GM12875 (cell line): ENCODE measurements around the gene COG2.

Experiments used
- H3K4me3 ChIP-seq: one replicate; pipeline ENCODE4 v1.5.1; 2011; ENCODE audit warnings: low read depth, low read length, control low read depth
- TF ChIP-seq, protein P1 (sequence below): IDR thresholded peaks from 2 replicates; pipeline ENCODE4 v1.5.1; 2011; ENCODE audit warnings: low read depth, mild to moderate bottlenecking, control low read depth, inconsistent platforms, low read length, moderate library complexity, borderline replicate concordance; ENCODE audit not compliant: insufficient read depth

The COG2 gene

DNA sequence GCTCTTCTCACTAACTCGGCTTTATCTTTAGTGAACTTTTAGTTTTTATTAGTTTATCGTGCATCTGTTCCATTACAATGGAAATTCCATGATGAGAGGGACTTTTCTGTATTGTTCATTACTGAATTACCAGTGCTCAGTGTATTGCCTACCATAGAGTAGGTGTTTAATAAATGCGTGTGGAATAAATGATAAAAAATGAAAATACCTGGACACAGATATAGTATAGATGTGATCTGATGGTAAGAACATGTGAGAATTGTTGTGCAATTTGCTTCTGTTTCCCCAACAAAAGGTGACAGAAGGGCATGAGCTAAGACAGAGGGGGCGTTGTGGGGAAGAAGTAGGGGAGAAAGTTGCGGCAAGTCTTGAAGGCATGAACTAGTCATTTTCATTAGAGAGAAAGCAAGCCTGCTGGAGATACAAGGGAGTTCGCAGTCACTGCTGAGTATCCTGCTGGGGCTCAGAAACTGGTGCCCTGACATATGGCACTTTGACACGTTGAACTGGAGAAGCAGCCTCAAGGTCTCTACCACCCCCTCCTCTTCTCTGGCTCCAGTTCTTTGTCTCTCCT lies 5.6 kb upstream of the COG2 start:
- H3K4me3 ChIP-seq: no peak overlapping the region
- TF ChIP-seq, protein P1, sequence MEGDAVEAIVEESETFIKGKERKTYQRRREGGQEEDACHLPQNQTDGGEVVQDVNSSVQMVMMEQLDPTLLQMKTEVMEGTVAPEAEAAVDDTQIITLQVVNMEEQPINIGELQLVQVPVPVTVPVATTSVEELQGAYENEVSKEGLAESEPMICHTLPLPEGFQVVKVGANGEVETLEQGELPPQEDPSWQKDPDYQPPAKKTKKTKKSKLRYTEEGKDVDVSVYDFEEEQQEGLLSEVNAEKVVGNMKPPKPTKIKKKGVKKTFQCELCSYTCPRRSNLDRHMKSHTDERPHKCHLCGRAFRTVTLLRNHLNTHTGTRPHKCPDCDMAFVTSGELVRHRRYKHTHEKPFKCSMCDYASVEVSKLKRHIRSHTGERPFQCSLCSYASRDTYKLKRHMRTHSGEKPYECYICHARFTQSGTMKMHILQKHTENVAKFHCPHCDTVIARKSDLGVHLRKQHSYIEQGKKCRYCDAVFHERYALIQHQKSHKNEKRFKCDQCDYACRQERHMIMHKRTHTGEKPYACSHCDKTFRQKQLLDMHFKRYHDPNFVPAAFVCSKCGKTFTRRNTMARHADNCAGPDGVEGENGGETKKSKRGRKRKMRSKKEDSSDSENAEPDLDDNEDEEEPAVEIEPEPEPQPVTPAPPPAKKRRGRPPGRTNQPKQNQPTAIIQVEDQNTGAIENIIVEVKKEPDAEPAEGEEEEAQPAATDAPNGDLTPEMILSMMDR: no peak

DNA sequence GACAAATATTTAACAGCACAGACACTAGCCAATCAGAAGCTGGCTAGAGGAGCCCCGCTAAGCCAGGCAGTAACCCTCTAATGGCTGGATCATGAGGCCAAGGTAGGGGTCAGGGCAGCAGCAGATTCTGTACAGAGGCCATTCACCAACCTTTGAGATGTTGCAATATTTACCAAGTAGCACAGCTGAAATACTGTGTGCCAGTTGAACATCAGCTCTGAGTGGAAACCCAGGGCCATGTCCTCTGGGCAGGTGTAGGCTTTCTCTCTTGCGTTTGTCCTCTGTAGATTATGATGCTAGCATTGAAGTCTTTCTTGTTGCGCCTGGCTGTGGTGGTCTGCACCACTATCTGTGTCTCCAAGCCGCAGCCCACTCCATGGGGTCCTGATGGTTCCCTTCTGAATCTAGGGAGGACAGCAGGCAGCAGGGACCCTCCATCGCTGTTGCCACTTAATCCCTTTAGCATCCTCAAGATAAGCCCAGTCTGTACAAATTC lies 2.5 kb upstream of the COG2 start:
- TF ChIP-seq, protein P1: no peak
- H3K4me3 ChIP-seq: no peak overlapping the region

DNA sequence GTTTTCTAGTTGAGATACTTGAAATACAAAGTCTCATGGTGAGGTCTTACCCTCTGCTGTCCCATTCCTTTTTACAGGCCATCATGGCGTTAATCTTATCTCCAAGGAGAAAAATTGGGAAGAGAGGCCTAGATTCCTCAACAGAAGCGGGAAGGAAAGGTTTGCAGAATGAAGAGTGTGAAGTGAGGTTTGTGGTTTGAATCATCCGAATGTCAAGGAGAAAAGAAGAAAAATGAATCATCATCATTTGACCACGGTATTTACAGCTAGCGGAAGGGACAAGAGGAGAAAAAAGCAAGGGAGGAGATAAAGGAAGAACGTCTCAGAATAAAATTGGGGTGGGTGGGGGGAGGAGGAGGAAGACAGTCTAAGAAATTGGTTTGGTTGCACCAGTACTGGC lies 935 bp upstream of the COG2 start:
- TF ChIP-seq, protein P1: no peak
- no peak overlapping the region for H3K4me3 ChIP-seq

DNA sequence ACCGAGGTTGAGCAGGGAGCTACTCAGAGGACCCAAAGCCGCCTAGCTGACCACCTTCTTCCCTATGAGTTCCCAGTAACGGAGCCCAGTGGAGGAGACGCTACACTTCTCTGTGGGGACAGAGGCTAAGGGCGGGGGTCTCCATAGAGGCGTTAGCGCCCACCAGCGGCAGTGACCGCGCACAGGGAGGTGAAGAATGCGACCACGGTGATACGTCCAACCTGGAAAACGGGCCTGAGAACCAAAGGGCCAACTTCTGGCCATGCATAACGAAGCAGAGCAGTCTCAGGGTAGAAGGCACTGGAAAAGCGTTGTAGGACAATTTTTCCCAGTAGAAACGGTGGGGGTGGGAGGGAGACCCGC lies 400 bp upstream of the COG2 start:
- H3K4me3 ChIP-seq: peak overlapping the region; percentile 95
- TF ChIP-seq, protein P1: no peak

DNA sequence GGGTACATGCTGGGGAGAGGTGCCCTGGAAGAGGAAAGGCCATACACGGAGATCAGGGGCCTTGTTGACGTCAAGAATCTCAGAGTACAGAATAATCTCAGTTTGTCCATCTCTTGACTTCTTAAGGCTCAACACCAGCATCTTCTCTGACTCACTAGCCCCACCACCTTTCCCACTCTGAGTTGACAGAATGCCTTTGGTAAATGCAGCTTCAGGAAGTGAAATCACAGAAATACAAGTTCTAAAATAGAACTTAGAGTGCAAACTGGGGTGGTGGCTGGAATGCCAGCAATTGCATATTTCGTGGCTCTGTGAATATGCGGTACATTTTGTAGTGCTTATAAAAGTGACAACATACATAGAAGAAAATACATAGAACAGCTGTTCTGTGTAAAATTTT lies 1.6 kb downstream of the COG2 start:
- TF ChIP-seq, protein P1: no peak
- H3K4me3 ChIP-seq: no peak overlapping the region

DNA sequence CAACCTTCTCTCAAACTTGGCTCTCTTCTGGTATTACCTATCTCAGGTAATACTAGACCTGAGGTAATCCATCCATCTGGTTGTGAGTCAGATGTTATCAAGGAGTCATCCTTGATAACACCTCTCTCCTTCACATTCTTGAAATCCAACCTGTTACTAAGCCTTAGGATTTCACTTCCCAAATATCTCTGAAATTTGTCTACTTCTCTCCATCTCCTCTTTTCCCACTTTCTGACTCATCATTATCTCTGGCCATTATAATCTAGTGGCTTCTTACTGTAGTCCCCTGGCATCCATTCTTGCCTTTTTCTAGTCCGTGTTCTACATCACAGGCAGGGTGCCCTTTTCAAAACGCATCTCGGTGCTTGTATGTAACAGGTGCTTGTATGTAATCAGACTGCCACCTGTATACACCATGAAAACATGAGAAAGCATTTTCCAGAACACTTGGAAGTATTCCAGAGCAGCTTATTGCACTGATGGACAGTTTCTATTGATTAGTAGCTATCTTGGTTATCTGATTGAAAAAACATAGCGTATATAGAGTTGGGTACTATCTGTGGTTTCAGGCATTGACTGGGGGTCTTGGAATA lies 4.5 kb downstream of the COG2 start:
- no peak overlapping the region for H3K4me3 ChIP-seq
- TF ChIP-seq, protein P1: no peak

DNA sequence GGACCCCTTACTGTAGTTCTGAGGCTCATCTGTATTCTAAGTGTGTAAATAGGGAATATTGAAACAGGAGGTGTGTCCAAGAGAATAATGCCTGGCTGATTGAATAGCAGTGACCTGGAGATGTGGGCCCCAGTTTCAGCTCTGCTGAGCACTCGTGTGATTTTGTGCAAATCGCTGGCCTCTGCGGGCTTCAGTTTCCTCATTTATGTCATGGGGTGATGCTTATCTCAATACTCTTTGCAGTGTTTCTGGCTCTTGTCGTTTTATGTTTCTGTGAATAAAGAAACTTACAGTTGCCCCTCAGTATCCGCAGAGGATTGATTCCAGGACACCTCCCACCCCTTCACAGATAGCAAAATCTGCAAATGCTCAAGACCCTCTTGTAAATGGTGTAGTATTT lies 5.0 kb downstream of the COG2 start:
- TF ChIP-seq, protein P1: no peak
- H3K4me3 ChIP-seq: no peak overlapping the region
